Activated CD4-positive, alpha-beta T cell treated with anti-CD3 and anti-CD28 coated beads for 48 hours (primary cell): ENCODE data around the gene DPF3.

Source experiments
- DNase-seq: peaks from one replicate; pipeline ENCODE4 v3.0.0-alpha.2; 2020

The DPF3 gene

DNA sequence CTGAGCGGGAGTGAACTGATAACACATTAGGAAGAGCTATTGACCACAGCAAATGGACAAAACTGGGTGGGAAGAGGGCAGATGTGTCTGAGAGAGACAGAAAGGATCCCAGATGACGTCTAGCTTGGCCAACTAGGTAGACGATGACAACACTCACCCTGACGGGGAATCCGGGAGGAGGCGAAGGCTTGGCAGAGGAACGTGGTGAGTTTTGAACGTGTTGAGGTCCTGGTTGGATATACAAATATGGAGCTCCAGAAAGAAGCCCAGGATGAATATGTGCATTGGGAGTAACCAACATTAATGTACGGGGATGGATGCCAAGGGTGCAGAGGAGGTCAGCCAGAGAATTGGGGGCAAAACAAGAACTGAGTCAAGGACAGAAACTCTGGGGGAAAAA, 60.7 kb downstream of the DPF3 start:
- DNase-seq = no peak

DNA sequence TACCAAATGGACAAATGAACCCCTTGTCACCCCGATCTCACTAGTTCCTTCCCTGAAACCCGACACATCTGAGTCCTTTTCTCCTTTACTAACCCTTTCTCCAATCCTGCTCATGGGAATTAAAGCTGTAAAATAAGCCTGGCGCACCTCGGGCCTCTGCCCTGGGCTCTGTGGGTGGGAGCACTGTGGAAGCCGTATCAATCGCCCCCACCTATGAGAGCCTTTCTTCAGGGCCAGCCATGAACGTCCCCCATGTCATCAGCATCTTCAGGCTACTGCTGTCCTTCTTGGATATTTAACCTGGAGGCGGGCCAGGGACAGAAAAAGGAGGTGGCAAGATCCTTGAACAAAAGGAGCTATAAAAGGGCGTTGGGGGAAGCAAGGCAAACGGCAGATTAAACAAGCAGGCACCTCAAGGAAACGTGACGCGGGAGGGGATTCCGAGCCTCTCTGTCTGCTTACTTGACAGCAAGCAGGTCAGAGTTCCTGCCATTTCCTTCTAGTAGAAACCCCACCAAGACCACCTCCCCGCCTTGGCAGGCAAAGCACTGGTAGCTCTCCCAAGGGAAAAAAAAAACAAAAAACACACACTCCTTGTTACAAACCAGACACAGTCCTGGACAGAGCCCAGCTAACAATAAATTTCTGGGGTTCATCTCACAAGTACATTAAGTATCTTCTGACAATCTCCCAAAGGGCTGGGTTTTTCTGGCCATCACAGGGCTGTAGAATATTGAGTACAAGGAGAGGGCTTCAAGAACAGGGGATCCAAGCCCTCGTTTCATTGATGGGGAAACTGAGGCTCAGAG, 62.9 kb downstream of the DPF3 start:
- no peak for DNase-seq

DNA sequence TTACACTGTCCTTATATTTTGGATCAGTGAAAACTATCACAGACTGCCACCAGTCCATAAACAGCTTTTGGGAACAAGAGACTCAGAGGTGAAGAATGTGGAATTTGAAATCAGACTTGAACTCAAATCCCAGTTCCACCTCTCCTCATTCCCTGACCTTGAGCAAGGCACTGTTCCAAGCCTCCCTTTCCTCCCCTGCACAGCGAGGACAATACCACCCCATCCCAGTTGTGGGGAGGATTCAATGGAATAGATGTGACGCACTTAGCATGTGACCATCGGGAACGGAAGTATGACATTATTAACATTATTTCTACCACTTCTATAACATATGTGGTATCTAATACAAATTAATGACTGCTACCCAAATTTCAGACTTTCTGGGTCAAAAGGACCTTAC, 63.5 kb downstream of the DPF3 start:
- no peak for DNase-seq

DNA sequence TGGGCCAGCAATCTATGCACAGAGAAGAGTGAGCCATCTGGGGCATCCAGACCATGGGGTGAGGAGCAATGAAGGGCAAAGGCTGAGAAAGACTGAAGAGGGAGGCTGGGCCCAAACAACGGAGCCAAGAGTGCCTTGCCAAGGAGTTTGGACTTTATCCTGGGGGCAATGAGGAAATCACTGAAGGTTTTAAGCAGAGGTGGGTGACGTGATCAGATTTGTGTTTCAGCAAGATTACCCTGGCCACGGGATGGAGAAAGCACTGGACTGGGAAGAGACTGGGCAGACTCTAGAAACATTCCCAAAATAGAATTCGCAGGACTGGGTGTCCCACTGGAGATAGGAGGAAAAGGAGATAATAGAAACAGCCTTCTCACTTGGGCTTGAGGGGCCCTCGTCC, 65.3 kb downstream of the DPF3 start:
- DNase-seq = no peak

DNA sequence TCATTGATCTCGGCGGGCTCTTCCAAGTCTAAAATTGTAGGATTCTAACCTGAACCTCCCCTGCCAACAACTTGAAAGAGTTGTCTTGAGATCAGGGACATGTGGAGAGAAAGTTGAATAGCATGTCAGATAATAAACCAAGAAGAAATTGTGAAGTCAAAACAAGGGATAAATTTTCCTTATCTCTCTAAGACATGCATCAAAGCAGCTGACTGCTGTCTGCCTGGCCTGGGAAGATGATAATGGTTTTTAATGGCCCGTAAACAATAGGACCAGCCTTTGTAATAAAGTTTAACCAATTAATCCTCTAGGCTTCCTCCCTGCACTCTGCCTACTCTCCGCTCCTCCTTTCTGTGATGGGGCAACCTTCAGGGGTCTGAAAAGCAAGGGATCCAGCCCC, 67.9 kb downstream of the DPF3 start:
- DNase-seq = no peak

DNA sequence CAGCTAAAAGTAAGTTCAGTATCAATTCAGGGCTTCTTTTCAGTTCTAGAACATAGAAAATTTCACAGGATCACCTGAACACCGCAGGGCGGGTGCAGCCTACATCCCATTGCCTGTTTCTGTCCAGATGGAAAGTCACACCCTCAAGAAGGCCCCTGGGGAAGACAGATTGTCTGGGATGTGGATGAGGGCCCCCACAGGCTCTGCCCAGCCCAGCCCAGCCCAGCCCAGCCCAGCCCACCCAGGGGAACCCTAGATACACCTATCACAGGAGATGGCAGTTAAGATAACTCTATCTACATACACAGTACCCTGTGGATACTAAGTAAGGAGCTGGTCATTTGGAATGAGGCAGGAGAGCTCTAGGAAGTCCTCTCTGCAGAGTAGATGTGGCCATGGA, 68.4 kb downstream of the DPF3 start:
- no peak for DNase-seq

DNA sequence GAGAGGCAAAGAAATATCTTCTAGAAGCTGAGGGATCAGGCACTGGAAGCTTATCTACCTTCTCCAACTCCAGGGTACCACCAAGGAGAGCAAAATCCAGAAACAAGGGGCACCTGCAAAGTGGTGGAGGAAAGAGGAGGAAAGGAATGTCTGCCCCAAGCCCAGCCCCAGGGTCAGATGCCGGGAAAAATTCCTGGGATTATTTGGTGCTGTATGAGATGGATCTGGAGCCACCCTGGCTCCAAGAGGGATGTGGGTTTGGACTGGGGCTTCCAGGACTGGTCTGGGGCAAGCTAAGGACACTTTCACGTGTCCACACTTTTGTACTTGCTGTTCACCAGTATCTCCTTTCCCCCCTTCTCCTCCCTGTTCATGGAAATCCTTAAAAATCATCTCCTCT, 69.8 kb downstream of the DPF3 start:
- no peak for DNase-seq

DNA sequence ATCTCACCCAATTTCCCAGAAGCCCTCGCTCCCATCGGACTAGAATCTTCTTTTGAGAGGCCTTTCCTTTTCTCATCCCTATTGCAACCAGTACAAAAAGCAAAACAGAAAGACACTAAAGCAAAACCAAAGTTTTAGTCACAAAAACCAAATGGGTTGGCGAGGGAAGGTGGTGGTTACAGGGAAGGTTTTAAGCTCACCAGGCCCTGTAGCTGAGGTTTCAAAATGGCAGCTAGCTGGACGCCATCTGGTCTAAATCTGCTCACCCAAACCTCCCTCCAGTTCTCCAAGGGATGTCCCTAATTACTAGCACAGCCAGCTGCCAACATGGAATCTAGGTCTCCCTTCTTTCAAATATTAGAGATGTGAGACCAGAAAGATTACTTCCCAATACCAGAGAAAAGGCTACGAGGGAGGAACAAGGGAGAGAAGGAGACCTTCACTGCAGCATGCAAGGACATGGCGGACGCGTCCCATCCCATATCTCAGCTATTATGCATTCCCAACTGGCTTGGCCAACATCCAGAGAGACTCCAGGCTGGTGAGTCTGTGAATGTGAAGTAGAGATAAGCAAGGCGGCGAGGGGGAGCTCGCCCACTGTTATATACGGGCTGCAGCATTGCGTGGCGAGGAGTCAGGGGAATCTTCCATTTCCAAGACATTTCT, 70.8 kb downstream of the DPF3 start:
- DNase-seq = no peak

DNA sequence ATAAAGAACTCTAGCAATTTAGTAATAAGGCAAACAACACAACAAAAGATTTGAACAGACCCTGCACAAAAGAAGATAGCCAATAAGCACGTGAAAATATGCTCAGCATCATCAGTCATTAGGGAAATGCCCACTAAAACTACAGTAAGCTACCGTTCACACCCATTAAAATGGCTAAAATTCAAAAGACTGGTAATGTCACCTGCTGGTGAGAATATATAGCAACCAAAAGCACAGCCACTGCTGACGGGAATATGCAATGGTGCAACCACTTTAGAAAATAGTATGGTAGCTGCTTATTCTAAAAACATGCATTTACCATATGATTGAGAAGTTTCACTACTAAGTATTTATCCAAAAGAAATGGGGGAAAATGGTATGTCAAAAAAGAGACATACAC, 74.9 kb downstream of the DPF3 start:
- no peak for DNase-seq

DNA sequence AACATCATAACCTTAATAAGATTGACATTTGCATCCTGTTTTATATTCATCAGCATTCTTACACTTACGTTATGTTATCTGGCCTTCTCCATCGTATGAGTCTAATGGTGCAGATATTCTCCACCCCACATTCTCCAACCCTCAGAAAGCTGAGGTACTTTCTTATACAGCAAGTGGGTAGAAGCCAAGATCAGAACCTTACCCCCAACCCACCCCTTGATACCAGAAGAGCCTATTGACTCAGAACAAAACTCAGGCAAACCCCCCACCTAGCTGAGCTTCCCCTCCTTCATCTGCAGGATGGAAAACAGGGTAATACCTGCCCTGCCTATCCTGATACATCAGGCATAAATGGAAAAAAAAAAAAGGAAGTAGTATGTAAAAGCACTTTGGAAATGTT, 77.6 kb downstream of the DPF3 start:
- DNase-seq = no peak

DNA sequence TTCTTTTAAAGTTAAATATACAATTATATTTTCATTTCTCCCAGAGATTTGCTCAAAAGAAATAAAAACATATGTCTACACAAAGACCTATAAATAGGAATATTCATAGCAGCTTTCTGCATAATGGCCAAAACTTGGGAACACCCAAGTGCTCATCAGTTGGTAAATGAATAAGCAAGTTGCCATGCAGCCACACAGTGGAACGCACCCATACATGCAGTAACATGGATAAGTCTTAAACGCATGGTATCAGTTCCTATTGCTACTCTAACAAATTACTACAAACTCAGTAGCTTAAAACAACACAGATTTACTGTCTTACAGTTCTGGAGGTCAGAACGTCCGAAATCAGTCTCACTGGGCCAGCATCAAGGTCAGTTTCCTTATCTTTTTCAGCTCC, 78.5 kb downstream of the DPF3 start:
- no peak for DNase-seq

DNA sequence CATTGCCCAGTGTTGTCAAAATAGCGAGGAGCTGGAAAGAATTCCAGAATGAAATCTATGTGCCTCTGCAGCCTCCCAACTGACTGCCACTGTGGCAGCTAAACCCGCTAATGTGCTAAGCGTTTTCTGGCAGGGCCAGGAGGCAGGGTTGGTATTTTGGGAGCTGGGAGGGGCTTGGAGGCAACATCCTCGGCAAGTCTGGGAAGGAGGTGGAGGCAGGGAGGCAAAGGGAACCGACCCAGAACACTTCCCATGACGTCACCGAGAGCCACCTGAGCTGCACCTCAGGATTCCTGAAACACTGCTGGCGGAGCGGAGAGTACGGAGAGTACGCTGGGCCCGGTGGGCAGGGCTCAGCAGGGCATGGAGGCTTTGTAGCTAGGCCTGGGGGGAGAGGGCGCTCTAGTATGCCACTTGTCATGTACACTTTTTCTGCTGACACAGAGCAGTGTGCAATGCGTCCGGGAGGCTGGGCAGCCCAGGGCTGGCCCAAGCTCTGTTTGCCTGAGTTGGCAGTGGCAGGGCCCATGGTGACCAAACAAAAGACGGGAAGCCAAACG, 81.5 kb downstream of the DPF3 start:
- no peak for DNase-seq

DNA sequence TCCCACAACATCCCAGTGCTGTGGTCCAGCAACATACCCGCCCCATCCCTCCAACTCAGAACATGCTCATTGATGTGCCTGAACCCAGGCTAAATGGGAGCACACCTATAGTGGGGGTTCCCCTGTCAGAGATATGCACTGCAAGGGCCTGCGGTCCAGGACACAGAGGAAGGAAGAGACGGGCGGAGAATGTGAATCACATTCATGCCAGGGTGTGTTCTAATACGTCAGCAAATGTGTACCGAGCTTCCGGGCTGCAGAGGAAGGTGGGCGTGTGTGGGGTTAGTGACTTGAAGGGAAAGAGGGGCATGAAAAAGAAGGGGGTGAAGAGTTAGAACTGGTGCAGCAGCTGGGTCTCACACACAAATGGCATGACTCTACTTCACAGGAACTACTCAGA, 83.7 kb downstream of the DPF3 start:
- peak; percentile 68 for DNase-seq

DNA sequence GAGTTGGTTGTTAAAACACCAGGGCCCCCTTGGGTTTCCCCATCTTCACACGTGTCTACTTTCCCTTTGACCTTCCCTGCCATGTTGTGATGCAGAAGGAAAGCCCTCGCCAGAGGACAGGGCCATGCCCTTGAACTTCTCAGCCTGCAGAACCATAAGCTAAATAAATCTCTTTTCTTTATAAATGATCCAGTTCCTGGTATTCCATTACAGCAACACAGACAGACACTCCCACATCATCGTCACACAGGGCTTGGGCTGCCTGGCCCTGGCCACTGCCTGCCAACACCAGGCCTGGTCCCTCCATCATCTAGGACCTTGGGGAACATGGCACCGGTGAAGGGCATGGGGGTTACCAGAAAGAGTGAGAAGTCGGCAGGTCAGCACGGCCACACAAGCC, 84.8 kb downstream of the DPF3 start:
- no peak for DNase-seq

DNA sequence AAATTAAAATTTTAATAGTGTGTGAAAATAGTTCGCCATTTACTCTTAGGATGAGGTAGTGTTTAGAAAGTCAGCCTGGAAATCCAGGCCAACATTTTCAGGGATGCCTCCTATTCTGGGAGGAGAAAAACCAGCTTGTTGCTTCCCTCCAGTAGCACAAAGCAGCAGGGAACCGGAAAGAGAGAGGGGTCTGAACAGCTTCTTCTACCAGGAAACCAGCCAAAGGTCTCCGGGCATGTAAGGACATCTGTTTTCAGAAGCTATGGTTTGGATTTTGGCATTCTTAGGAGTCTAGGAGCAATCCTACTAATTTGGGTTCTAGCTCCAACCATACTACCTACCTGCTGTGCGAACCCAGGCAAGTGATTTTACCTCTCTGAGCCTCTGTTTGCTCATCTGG, 85.3 kb downstream of the DPF3 start:
- no peak for DNase-seq

DNA sequence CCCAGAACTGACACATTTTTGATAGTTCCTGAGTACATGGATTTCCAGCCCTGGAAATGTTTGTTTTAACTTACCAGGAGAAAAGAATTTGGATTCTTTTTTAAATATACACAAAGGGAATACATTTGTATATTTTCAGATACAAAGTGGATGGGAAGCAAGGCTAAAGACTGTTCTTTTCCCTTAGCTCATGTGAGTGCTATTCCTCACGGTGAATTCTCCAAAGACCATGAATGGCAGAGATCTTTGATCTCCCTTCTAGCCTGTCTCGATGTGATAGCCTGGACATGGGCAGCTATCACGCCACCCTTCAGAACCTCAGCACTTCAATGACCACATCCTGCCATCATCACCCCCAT, 91.3 kb downstream of the DPF3 start:
- DNase-seq = no peak

DNA sequence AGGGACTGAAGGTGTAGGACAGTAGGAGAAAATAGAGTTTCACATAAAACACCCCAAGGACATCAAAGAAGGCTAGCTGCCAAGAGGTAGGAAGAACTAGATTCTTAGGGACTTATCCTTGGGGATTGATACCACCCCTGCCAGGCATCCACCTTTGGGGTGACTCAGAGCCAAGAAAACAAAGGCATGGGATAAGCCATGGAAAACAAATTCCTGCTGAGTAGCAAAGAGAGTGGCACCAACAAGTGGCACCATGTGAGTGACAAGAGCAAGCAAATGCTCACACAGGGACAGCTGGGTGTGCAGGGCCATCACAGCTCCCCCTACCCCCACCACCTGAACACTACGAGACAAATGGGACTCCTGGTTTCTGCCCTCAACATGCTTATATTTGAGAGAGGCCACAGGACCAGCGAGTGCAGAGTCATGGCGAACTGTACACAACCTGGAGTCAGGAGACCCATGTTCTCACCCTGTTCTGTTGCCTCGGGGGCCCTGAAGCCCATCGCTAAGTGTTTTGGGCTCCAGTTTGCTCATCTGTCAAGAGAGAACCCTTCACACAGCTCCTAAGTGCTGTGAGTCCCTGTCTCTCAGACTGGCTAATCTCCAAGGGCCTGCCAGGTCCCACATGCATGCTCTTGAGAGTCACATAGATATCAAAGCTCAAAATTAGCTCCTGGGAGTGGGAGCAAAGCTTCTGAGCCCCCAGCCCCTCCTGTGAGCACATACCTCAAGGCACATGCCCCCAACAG, 91.9 kb downstream of the DPF3 start:
- DNase-seq = no peak

DNA sequence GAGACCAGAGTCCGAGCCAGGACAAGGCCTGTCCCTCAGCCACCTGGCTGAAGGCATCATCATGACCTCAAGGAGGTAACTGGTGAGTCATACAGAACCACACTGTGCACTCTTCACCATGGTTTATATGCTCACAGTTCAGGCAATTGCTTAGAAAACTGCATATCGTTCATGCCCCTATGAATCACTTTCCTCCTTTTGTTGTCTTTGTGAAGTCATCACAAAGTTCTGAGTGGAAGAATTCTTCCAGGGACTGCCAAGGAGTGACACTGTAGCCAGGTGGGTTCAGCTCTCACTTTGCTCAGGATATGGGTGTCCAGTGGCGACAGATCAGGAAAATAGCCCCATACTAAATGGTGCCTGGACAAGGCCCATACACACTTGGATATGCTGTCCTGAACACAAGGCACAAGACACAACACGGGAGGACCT, 92.5 kb downstream of the DPF3 start:
- no peak for DNase-seq

DNA sequence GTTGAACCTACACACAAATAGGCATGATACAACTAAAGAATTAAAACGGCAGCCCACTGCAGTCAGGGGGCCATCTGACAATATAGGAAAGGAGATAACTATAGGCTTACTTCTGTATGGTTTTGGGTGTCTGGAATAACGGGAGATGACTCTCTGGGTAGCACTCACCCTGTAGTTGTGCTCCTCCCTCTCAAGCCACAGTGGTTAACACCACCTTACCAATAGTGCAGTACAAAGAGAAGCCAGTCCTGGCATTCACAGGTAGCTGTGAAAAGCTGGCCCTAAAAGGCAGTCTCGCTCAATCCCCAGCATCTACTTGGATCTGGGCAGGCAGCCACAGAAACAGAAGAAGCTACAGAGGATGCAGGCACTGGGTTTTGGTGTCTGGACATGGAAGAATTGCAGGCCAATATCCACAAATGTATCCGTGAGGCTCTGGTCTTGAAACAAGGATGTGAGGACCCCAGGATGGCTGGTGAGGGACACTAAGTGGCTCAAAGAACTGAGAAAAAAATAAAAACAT, 93.0 kb downstream of the DPF3 start:
- no peak for DNase-seq

DNA sequence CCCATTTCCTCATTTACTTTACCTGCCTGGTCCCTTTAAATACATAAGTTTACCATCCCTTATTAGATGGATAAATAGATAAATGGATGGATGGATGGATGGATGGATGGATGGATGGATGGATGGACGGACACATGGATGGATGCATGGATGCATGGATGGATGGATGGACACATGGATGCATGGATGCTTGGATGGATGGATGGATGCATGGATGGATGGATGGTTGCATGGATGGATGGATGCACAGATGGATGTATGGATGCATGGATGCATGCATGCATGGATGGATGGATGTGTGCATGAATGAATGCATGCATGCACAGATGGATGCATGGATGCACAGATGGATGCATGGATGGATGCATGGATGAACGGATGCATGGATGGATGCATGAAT, 93.6 kb downstream of the DPF3 start:
- no peak for DNase-seq

DNA sequence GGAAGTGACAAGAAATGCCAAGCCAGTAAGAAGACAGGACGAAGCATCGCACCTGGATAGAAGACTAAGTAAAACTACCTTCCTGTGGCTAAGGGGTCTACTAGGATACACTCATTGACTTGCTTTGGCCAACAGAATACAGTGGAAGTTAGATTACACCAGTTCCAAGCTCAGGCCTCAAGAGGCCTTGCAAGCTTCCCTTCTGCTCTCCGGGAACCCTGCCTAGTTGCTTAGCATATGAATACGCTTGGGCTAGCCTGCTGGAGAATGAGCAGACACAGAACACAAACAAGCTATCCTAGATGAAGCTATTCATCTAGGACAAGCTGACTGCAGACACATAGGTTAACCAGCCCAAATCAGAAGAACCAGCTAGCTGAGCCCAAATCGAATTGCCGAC, 97.0 kb downstream of the DPF3 start:
- DNase-seq = no peak

DNA sequence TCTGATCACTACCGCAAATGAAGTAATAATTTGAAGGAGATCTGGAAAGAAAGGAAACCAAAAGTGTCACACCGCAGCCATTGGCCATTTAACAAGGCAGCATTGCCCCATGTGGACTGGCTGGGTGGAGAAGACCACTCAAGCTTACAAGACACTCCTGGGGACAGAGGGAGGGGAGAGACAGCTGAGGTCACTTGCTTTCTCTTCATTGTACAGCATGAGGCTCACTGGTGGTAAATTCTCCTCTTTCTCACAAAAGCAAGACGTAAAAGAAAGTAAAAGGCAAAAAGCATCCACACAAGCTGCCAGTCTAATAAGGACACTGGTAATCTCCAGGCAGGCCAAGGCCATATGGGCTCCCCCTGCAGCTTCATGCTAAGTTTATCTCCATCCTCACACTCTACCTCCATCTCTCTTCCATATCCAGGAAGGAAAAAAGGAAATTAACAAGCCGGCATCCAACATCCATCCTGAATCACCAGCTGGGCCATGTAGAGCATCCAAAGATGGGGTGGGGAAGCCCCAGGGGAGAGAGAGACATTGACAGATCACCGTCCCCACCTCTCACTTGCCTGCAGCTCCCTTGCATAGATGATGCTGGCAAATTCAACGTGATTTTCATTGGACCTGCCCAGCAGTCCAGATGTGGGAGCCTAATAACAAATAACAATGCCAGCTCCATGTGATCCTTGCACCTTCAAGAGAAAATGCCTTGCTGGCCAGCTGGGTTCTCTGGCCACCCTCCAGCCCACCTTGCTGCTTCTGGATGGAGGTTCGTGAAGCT, 100.6 kb downstream of the DPF3 start:
- no peak for DNase-seq
